Prostate gland (tissue), 2 donors: ENCODE data around the gene IGHMBP2. TPM values are rescaled to one million over a fixed set of nuclear protein-coding genes. Genes with fewer than 3 reads are reported as not detected.

Experiments
- DNase-seq: peaks from one replicate; pipeline ENCODE4 v3.0.0-alpha.2; 2019; ENCODE audit warnings: low spot score
- H3K27ac ChIP-seq, 2 donors: fragments of 200-600 bp; sonication (generic); 2 replicates each; pipeline ENCODE4 v1.5.1; 2017 to 2019
- H3K27me3 ChIP-seq: fragments of 200-600 bp; sonication (generic); replicated peaks from 2 replicates; pipeline ENCODE4 v1.5.1; 2019; ENCODE audit not compliant: insufficient read depth
- H3K36me3 ChIP-seq, 2 donors: fragments of 200-600 bp; sonication (generic); 1 replicate in 1 of 2; 2 replicates in 1 of 2; pipeline versions ENCODE4 v1.5.1 to v1.8.1; 2017 to 2019
- H3K4me1 ChIP-seq: fragments of 200-600 bp; sonication (generic); replicated peaks from 2 replicates; pipeline ENCODE4 v1.5.1; 2019
- H3K4me3 ChIP-seq, 2 donors: fragments of 200-600 bp; sonication (generic); 2 replicates each; pipeline ENCODE4 v1.5.1; 2017 to 2019
- H3K9me3 ChIP-seq: fragments of 200-600 bp; sonication (generic); 2 replicates; pipeline ENCODE4 v1.5.1; 2017
- POLR2A ChIP-seq: fragments of 450-650 bp; IDR thresholded peaks from one replicate; pipeline ENCODE4 v1.6.1; 2016; ENCODE audit warnings: antibody characterized with exemption, mild to moderate bottlenecking
- POLR2AphosphoS5 ChIP-seq: sonication (generic); formaldehyde crosslinking; IDR thresholded peaks from one replicate; pipeline ENCODE4 v1.6.1; 2017; ENCODE audit warnings: antibody characterized with exemption
- WGBS: methylation state at CpG from one replicate; pipeline ENCODE4 v1.1.5; 2018; 5-methylcytosine and 5-hydroxymethylcytosine counted together
- intact Hi-C: fragments of 100-400 bp; cut with DNase I; formaldehyde crosslinking; loops from one replicate; pipeline ENCODE4 v1.14.2; 2022
- total RNA-seq, 2 donors: library from RNA; depleted of rRNA; stranded (reverse); fragments of >200 nt; gene quantifications; one replicate each; pipeline ENCODE4 v1.1.0, GENCODE V29; 2016
- TF ChIP-seq, protein P1 (sequence below), 4 experiments: fragments of 200-600 bp in 2 of 4; fragments of 450-650 bp in 2 of 4; sonication (generic) in 2 of 4; IDR thresholded peaks; 1 replicate in 3 of 4; 2 replicates in 1 of 4; pipeline ENCODE4 v1.5.1; 2016 to 2019; ENCODE audit warnings: antibody characterized with exemption in 4 of 4, mild to moderate bottlenecking in 2 of 4, moderate library complexity in 2 of 4

The IGHMBP2 gene
- total RNA-seq, 2 donors from 2014 or later = 17.3 to 34.0 TPM

- Histone ChIP-seq H3K4me1 (no peaks in the 10 kb centered on the region), H3K4me3 (peak overlapping the region; percentile 79 to 91), H3K27ac (peak overlapping the region; percentile 85 to 88), H3K27me3 (no peaks in the 10 kb centered on the region), H3K9me3 (no peaks in the 10 kb centered on the region), H3K36me3 (peaks cover 0 to 5% of the 10 kb centered on the region in 2 donors)
- 0% methylated on average over 24 of the region's 24 CpGs for WGBS
- TF ChIP-seq POLR2A = no peak
- intact Hi-C loops = loop anchor here (5.0 kb wide), 1 partner anchor 183 kb away; no protein-coding TSS in a partner anchor
- no peak for DNase-seq
These were observed 657 bp downstream of the IGHMBP2 start for GRCh38 chr11:68904248-68904847.

DNA sequence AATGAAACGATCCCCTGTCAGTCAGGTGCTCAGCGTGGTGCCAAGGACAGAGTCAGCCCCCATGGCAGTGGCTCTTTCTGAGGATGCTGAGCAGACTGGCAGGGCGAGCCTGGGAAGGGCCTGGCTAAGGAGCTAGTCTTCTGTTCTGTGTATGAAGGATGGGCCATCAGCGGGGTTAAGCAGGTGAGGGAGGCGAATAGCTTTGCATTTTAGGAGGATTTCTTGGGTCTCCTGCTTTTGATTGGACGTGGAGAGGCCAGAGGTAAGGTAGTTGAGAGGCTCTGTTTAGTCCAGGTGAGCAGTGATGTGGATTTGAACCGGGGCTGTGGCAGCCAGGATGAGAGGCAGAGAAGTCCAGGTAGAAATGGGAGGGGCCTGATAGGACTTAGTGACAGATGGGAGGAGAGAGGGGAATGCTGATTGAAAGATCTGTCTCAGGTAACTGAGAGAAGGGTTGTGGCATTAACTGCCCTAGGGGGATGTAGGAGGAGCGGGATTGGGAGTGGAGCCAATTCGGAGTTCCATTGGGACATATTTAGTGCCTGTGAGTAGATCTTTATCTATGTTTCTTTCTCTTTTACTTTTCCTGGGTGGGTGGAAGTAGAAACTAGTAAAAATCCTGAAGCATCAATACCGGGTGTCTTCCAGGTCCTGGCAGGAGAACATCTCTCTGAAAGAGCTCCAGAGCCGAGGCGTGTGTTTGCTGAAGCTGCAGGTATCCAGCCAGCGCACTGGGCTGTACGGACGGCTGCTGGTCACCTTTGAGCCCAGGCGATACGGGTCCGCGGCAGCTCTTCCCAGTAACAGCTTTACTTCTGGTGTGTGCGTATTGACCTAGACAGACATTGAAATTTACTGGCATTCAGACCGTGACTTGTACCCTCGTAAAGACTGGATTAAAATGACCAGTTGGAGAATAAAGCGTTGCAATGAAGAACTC, 2.0 kb downstream of the IGHMBP2 start:
- H3K27me3 ChIP-seq = no peaks in the 10 kb centered on the region
- H3K27ac ChIP-seq = peak overlapping the region in 1 of 2 donors; percentile 85
- DNase-seq = peak; percentile 28
- 56% methylated on average over 23 of the region's 23 CpGs for WGBS
- TF ChIP-seq POLR2AphosphoS5 = peak; percentile 23
- no peak for TF ChIP-seq POLR2A
- intact Hi-C loops = no loop called here
- peak overlapping the region in 1 of 2 donors; percentile 79 for H3K4me3 ChIP-seq
- H3K9me3 ChIP-seq = no peaks in the 10 kb centered on the region
- H3K4me1 ChIP-seq = no peaks in the 10 kb centered on the region
- peaks cover 0 to 5% of the 10 kb centered on the region in 2 donors for H3K36me3 ChIP-seq

DNA sequence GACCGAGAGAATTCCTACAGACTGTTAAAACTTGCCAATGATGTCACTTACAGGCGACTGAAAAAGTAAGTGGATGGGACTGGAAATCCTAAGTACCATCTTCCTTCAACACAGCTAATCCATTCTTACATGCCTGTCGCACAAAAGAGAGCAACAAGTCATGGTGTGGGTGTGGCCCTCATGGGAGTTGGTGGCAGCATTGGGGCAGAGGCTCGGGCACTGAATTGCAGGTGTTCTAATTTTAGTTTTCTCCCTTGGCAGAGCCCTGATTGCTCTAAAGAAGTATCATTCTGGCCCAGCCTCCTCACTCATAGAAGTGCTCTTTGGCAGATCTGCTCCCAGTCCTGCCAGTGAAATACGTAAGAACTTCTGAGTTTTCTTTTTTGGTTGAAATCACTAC, 4.6 kb downstream of the IGHMBP2 start:
- Histone ChIP-seq H3K9me3 (no peaks in the 10 kb centered on the region), H3K27ac (no peak overlapping the region), H3K27me3 (no peaks in the 10 kb centered on the region), H3K4me3 (no peak overlapping the region), H3K36me3 (peaks cover 0 to 14% of the 10 kb centered on the region in 2 donors), H3K4me1 (no peaks in the 10 kb centered on the region)
- TF ChIP-seq POLR2AphosphoS5 = no peak
- TF ChIP-seq, protein P1, sequence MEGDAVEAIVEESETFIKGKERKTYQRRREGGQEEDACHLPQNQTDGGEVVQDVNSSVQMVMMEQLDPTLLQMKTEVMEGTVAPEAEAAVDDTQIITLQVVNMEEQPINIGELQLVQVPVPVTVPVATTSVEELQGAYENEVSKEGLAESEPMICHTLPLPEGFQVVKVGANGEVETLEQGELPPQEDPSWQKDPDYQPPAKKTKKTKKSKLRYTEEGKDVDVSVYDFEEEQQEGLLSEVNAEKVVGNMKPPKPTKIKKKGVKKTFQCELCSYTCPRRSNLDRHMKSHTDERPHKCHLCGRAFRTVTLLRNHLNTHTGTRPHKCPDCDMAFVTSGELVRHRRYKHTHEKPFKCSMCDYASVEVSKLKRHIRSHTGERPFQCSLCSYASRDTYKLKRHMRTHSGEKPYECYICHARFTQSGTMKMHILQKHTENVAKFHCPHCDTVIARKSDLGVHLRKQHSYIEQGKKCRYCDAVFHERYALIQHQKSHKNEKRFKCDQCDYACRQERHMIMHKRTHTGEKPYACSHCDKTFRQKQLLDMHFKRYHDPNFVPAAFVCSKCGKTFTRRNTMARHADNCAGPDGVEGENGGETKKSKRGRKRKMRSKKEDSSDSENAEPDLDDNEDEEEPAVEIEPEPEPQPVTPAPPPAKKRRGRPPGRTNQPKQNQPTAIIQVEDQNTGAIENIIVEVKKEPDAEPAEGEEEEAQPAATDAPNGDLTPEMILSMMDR (IDR thresholded peaks at IDR 0.05) = no peak
- no peak for TF ChIP-seq POLR2A
- 95% methylated on average over 5 of the region's 5 CpGs for WGBS
- intact Hi-C loops = no loop called here
- DNase-seq = no peak

DNA sequence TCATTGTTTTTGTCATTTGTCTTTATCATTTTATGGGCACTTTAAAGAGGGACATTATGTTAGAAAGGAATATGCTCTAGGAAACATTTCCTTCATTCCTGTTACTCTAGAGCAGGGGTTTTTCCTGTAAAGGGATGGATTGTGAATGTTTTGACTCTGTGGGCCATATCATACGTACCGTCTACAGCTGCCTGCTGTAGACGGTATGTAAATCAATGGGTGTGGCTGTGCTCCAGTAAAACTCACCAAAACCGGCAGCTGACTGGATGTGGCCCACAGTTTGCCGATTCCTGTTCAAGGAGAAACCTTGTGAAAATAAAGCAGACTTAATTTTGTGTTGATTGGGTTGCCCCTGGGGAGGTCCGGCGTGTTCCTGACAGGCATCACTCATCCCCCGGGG, 7.3 kb downstream of the IGHMBP2 start:
- Histone ChIP-seq H3K27me3 (no peaks in the 10 kb centered on the region), H3K36me3 (peaks cover 0 to 14% of the 10 kb centered on the region in 2 donors), H3K4me3 (no peak overlapping the region), H3K4me1 (no peaks in the 10 kb centered on the region), H3K27ac (no peak overlapping the region), H3K9me3 (no peaks in the 10 kb centered on the region)
- WGBS = 67% methylated on average over 8 of the region's 8 CpGs
- intact Hi-C loops = no loop called here
- TF ChIP-seq, protein P1 (IDR thresholded peaks at IDR 0.05) = no peak
- TF ChIP-seq POLR2AphosphoS5 (no peak), POLR2A (no peak)
- DNase-seq = no peak

GRCh38 chr11:68911731-68912130, 8.0 kb downstream of the IGHMBP2 start:
- H3K4me1 ChIP-seq = no peaks in the 10 kb centered on the region
- no peaks in the 10 kb centered on the region for H3K27me3 ChIP-seq
- H3K9me3 ChIP-seq = no peaks in the 10 kb centered on the region
- H3K27ac ChIP-seq = no peak overlapping the region
- peaks cover 0 to 14% of the 10 kb centered on the region in 2 donors for H3K36me3 ChIP-seq
- WGBS = 96% methylated on average over 16 of the region's 16 CpGs
- no peak overlapping the region for H3K4me3 ChIP-seq
- DNase-seq = no peak
- no peak for TF ChIP-seq POLR2AphosphoS5
- TF ChIP-seq POLR2A = no peak
- TF ChIP-seq, protein P1 (IDR thresholded peaks at IDR 0.05) = no peak
- intact Hi-C loops = no loop called here
